Heart right ventricle (tissue), 16 donors: ENCODE measurements around the gene KIAA1671. TPM values are rescaled to one million over a fixed set of nuclear protein-coding genes. Genes with fewer than 3 reads are reported as not detected.

Experiments
- ATAC-seq, 8 donors: fragments of 200-7000 bp; cut with Tn5 transposase; one replicate each; pipeline ENCODE4 v1.9.1; 2020; ENCODE audit warnings: mild to moderate bottlenecking in 8 of 8, moderate library complexity in 8 of 8, moderate number of reproducible peaks in 1 of 8
- DNase-seq, 2 donors: peaks; one replicate each; pipeline ENCODE4 v3.0.0-alpha.2; 2020
- H3K27ac ChIP-seq, 10 donors: fragments of 200-600 bp; sonication (generic) in 2 of 10; one replicate each; pipeline versions ENCODE4 v1.5.0 to v1.8.0; 2020 to 2022; ENCODE audit warnings: mild to moderate bottlenecking in 3 of 10
- H3K27me3 ChIP-seq, 7 donors: fragments of 200-600 bp; one replicate each; pipeline ENCODE4 v1.8.0; 2021 to 2022; ENCODE audit warnings: mild to moderate bottlenecking in 2 of 7
- H3K36me3 ChIP-seq, 9 donors: fragments of 200-600 bp; sonication (generic) in 1 of 9; one replicate each; pipeline versions ENCODE4 v1.5.0 to v1.8.0; 2020 to 2022; ENCODE audit warnings: mild to moderate bottlenecking in 2 of 9
- H3K4me1 ChIP-seq, 9 donors: fragments of 200-600 bp; sonication (generic) in 1 of 9; one replicate each; pipeline versions ENCODE4 v1.5.0 to v1.8.0; 2020 to 2022; ENCODE audit warnings: mild to moderate bottlenecking in 4 of 9
- H3K4me3 ChIP-seq, 10 donors: fragments of 200-600 bp; sonication (generic) in 2 of 10; one replicate each; pipeline versions ENCODE4 v1.5.0 to v1.8.0; 2020 to 2022; ENCODE audit warnings: mild to moderate bottlenecking in 7 of 10, moderate library complexity in 2 of 10
- H3K9me3 ChIP-seq, 11 donors: fragments of 200-600 bp in 10 of 11; sonication (generic) in 2 of 11; one replicate each; pipeline versions ENCODE4 v1.5.0 to v1.8.0; 2013 to 2022; ENCODE audit warnings: mild to moderate bottlenecking in 2 of 11, control low read depth in 1 of 11, moderate library complexity in 1 of 11
- WGBS, 2 donors: extraction: QIAGEN DNeasy Blood & Tissue Kit; methylation state at CpG; one replicate each; pipeline ENCODE4 v1.1.7; 2013; ENCODE audit warnings: inconsistent platforms in 1 of 2; 5-methylcytosine and 5-hydroxymethylcytosine counted together
- intact Hi-C, 10 donors: fragments of 100-400 bp; cut with DNase I; formaldehyde crosslinking; loops; one replicate each; pipeline versions ENCODE4 v1.11.1 to v1.14.2; 2022
- polyA plus RNA-seq, 2 donors: library from polyadenylated mRNA; stranded (reverse); fragments of 200-250 nt; gene quantifications; one replicate each; pipeline ENCODE4 v1.2.3, GENCODE V29; 2013
- total RNA-seq, 10 donors: library from RNA; stranded (reverse); fragmentation: NEBNext Ultra II Directional in 3 of 10; extraction: Animal tissue kit (Norgen Biotek cat#: 25700) in 3 of 10; gene quantifications; one replicate each; pipeline versions ENCODE4 v1.2.1 to v1.2.4, GENCODE V29; 2021 to 2023
- TF ChIP-seq, protein P1 (sequence below), 9 donors: fragments of 200-600 bp; sonication (generic) in 2 of 9; IDR thresholded peaks; one replicate each; pipeline versions ENCODE4 v1.5.0 to v1.8.0; 2021 to 2022; ENCODE audit warnings: antibody characterized with exemption in 9 of 9, mild to moderate bottlenecking in 5 of 9, moderate library complexity in 1 of 9
- donor health status: Arrhythmogenic right ventricular cardiomyopathy.
- donor health status: ischemic (EF 13 %, LVEDD 7.1; RV severe dilation, severe dysfunction).
- donor health status: healthy with polysubstance abuse.
- donor health status: DM: no; HTN: yes; CAD: no.
- donor health status: DM: no; HTN: no; CAD: no.
- donor health status: ischemic (EF 25% LVEDD 6.9; RV normal size, moderate dysfunction).
- donor health status: ischemic (EF 25% LVEDD 5.7; RV mildly dilated, moderate dysfunction).
- donor health status: healthy.
- donor health status: DM: yes; HTN: yes; CAD: no.
- donor health status: Ischemic cardiomyopathy.
- donor health status: ischemic (EF 35%, LVEDD 5.7; RV mildly dilated, moderate dysfunction).
- donor health status: nonischemic (EF 11% LVEDD 7.7; RV severe dilation, severe dysfunction).
- donor health status: DM: yes; HTN: yes; CAD: no.
- donor health status: PGD.
- donor health status: ischemic (EF 29% LVEDD 5.4; RV normal size, mild dysfunction).
- donor health status: nonischemic (EF 23%, LVEDD 6.1; RV moderate dilation, normal function).

Gene KIAA1671
- total and polyA plus RNA-seq, 12 donors, result 2.9 to 26.2 (median 13.7) TPM

- H3K9me3 ChIP-seq, result no peaks in the 10 kb centered on the region
- H3K4me3 ChIP-seq, result no peak overlapping the region
- no peak for ATAC-seq
- no peaks in the 10 kb centered on the region for H3K4me1 ChIP-seq
- intact Hi-C loops, result no loop called here
- H3K27me3 ChIP-seq, result no peaks in the 10 kb centered on the region
- peaks cover 0 to 93% (median 8%) of the 10 kb centered on the region in 9 donors for H3K36me3 ChIP-seq
- TF ChIP-seq, protein P1, sequence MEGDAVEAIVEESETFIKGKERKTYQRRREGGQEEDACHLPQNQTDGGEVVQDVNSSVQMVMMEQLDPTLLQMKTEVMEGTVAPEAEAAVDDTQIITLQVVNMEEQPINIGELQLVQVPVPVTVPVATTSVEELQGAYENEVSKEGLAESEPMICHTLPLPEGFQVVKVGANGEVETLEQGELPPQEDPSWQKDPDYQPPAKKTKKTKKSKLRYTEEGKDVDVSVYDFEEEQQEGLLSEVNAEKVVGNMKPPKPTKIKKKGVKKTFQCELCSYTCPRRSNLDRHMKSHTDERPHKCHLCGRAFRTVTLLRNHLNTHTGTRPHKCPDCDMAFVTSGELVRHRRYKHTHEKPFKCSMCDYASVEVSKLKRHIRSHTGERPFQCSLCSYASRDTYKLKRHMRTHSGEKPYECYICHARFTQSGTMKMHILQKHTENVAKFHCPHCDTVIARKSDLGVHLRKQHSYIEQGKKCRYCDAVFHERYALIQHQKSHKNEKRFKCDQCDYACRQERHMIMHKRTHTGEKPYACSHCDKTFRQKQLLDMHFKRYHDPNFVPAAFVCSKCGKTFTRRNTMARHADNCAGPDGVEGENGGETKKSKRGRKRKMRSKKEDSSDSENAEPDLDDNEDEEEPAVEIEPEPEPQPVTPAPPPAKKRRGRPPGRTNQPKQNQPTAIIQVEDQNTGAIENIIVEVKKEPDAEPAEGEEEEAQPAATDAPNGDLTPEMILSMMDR (IDR thresholded peaks at IDR 0.05), result no peak
- H3K27ac ChIP-seq, result no peak overlapping the region
- DNase-seq, result no peak
- WGBS, 2 donors, result 86% methylated on average over 12 of the region's 12 CpGs
Observed at GRCh38 chr22:25192406-25192805, 239.9 kb downstream of the KIAA1671 start.

DNA sequence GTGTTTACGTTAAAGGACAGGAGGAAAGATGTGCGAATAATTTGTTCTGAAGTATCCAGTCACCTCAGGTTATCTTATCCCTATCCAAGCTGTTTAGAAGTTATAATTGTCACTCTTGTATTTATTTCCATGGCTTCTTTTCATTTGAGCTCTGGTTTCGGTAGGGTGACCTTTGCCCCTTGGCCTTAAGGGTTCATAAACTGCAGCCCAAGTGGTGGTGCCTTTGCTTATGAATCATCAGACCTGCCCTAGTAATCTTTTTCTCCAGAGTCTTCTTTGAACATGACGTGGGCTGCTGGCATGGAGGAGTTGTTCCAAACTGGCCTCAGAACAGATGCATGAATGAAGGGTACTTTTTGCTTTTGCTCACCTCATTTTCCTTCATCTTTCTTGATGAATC lies 240.6 kb downstream of the KIAA1671 start:
- Histone ChIP-seq H3K36me3 (peaks cover 0 to 94% (median 8%) of the 10 kb centered on the region in 9 donors), H3K9me3 (no peaks in the 10 kb centered on the region), H3K27ac (no peak overlapping the region), H3K4me1 (no peaks in the 10 kb centered on the region), H3K4me3 (no peak overlapping the region), H3K27me3 (no peaks in the 10 kb centered on the region)
- no peak for ATAC-seq
- no peak for DNase-seq
- TF ChIP-seq, protein P1 (IDR thresholded peaks at IDR 0.05), result no peak
- intact Hi-C loops, result no loop called here
- WGBS, 2 donors, result 74 to 92% methylated on average over 4 of the region's 4 CpGs

- Histone ChIP-seq H3K27me3 (no peaks in the 10 kb centered on the region), H3K36me3 (peaks cover 0 to 98% (median 8%) of the 10 kb centered on the region in 9 donors), H3K4me1 (no peaks in the 10 kb centered on the region), H3K4me3 (no peak overlapping the region), H3K9me3 (no peaks in the 10 kb centered on the region), H3K27ac (no peak overlapping the region)
- DNase-seq (no peak), ATAC-seq (no peak)
- intact Hi-C loops, result no loop called here
- TF ChIP-seq, protein P1 (IDR thresholded peaks at IDR 0.05), result no peak
- WGBS, 2 donors, result 59 to 69% methylated on average over 3 of the region's 3 CpGs
Observed at GRCh38 chr22:25193548-25193947, 241.0 kb downstream of the KIAA1671 start.

DNA sequence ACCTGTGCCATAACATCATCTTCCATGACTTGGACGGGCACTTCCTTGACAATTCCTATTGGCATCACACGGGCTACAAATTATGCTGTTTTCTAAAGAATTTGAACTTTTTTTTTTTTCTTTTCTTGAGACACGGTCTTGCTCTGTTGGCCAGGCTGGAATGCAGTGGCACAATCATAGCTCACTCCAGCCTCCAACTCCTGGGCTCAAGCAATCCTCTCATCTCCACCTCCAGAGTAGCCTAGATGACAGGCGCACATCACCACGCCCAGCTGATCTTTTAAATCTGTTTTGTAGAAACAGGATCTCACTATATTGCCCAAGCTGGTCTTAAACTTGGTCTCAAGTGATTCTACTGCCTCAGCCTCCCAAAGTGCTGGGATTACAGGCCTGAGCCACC lies 243.8 kb downstream of the KIAA1671 start:
- no peaks in the 10 kb centered on the region for H3K9me3 ChIP-seq
- H3K27me3 ChIP-seq, result no peaks in the 10 kb centered on the region
- peaks cover 0 to 81% (median 8%) of the 10 kb centered on the region in 9 donors for H3K36me3 ChIP-seq
- TF ChIP-seq, protein P1 (IDR thresholded peaks at IDR 0.05), result no peak
- 90 to 91% methylated on average over 5 of the region's 5 CpGs for WGBS, 2 donors
- intact Hi-C loops, result no loop called here
- ATAC-seq (no peak), DNase-seq (no peak)
- H3K4me1 ChIP-seq, result no peaks in the 10 kb centered on the region
- no peak overlapping the region for H3K4me3 ChIP-seq
- no peak overlapping the region for H3K27ac ChIP-seq
